GM21717 (cell line): Measurements from ENCODE around the gene CHD8.
"Not testable (repeated sequence)": the region's sequence is repeated elsewhere in the genome, so short reads cannot be mapped to it uniquely, and the experiment has no call there.

ENCODE experiments used
- ATAC-seq: cut with Tn5 transposase; IDR thresholded peaks from one replicate; pipeline ENCODE4 v1.9.1; 2021; ENCODE audit warnings: mild to moderate bottlenecking, moderate library complexity; ENCODE audit not compliant: unreplicated experiment

Gene CHD8

GRCh38 chr14:21373980-21374379 lies 81.9 kb downstream of the CHD8 start:
- ATAC-seq, result no peak

GRCh38 chr14:21372814-21373213 lies 83.1 kb downstream of the CHD8 start:
- ATAC-seq, result not testable (repeated sequence)

- ATAC-seq, result no peak
Measured at GRCh38 chr14:21369949-21370679, 85.8 kb downstream of the CHD8 start.

GRCh38 chr14:21367582-21368144 lies 88.3 kb downstream of the CHD8 start:
- no peak for ATAC-seq

GRCh38 chr14:21356511-21356910 lies 99.4 kb downstream of the CHD8 start:
- ATAC-seq, result no peak

- no peak for ATAC-seq
Measured at GRCh38 chr14:21352587-21352986, 103.3 kb downstream of the CHD8 start.

- no peak for ATAC-seq
Measured at GRCh38 chr14:21350539-21350938, 105.4 kb downstream of the CHD8 start.

GRCh38 chr14:21347201-21347600 lies 108.7 kb downstream of the CHD8 start:
- ATAC-seq, result no peak

GRCh38 chr14:21346532-21347135 lies 109.3 kb downstream of the CHD8 start:
- no peak for ATAC-seq

- no peak for ATAC-seq
Measured at GRCh38 chr14:21343035-21343794, 112.7 kb downstream of the CHD8 start.
